Amygdala (tissue), 56 donors: ENCODE results near the gene MUC2.

ENCODE experiments used
- DNase-seq, 56 donors: peaks; one replicate each; lab custom pipeline; 2025; lab: John Stamatoyannopoulos, UW

Gene MUC2

GRCh38 chr11:1116666-1117390 lies 42.2 kb downstream of the MUC2 start:
- DNase-seq: no peak

GRCh38 chr11:1117992-1118391 lies 43.3 kb downstream of the MUC2 start:
- no peak for DNase-seq

- DNase-seq: no peak
These were observed 44.3 kb downstream of the MUC2 start for GRCh38 chr11:1118755-1119603.

- DNase-seq: no peak
These were observed 45.0 kb downstream of the MUC2 start for GRCh38 chr11:1119604-1120146.

DNA sequence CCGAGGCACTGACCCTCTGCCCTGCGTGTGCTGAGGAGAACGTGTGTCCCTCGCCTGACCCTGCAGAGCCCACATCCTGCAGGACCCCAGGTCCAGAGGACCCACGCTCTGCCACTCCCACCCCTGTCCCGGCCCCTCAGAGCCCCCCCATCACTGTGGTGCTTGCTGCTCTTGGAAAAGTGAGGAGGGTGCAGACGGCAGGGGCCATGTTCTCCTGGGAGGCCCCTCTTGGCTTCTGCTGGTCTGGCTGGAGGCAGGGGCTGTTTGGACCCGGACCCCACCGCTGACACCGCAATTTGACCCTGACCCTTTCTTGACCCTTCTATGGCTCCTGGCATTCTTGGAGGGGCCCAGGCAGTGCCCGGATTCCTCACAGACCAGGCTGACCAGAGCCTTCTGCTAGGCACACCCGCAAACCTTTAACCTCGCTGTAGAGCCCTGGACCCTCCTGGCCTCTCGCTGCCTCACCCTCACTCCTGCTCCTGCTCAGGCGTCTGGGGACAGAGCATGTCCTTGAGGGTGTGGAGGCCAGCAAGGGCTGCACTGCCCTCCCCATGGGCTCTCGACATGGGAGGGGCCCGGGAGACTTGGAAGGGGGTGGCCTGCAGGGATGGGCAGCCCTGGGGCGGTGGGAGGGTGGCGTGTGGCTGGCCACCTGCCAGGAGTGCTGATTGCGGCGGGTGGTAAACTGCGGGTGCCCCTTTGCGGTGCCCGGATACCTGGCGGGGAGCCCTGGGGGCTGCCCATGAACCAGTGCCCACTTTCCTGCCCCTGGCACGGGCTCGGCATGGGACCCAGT lies 46.1 kb downstream of the MUC2 start:
- no peak for DNase-seq

DNA sequence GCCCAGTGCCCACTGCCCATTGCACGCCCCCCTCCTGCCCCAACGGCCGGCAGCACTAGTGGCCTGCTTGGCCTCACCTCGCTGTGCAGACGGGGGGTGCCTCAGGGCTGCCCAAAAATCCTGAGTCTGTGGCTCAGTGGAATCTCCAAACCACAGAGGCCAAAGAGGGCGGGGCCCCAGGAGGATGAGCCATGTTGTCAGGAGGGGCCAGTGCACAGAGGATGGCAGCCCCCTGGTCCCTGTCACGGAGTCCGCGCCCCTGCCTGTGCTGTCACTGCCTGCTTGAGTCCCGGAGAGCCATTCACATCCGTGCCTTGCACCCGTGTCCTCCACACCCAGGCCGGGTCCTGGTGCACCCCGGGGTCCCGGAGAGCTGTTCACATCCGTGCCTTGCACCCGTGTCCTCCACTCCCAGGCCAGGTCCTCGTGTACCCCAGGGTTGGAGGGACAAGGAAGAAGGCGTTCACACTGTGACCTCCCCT lies 46.7 kb downstream of the MUC2 start:
- no peak for DNase-seq

DNA sequence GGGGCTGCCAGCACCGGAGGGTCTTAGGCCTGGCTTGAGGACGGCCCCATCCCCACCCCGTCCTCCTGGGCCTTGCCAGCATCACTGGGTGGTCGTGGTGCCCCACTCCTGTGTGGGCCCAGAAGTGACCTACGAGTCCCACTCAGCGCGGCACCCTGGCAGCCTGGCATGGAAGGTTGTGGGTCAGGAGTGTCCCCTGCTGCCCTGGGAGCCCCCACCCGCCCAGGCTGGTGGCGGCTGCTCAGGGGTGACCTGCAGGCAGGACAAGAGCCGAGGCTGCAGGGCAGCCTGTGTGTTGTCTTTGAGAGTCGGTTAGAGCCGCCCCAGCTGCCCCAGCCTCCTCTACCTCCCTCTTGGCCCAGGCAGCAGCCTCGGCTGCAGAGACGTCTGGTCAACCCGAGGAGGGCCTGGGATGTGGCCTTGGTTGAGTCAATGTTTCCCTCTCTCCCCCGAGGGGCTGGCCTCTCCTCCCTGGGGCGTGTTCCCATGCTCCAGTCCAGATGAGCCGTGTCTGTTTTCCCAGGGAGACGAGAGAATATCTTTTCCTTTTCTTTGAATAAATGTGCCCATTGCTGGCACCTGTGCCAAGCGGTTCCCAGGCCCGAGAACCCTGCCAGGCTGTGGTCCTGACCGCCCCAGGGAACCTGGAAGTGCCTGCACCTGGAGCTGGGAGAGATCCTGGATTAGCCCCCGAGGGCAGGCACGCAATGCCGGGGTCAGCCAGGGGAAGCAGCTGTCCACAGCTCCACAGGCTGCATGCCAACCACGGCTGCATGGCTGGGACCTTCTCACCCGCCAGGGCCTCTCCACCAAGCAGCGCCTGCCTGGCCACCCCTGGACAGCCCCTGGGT lies 47.4 kb downstream of the MUC2 start:
- no peak for DNase-seq

DNA sequence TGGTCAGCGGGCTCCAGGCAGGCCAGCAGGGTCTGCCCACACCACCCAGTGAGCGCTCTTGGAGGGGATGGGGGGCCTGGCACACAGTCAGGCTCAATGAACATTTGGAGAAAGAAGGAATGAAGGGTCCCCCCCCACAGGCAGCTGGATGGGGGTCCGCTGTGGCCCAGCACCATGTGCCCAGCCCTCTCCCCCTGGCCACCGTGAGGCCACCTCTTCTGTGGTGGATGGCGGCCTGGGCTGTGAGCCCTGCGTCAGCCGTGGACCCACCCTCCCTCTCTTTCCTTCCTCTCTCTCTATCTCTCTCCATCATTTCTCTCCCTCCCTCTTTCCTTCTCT lies 48.0 kb downstream of the MUC2 start:
- no peak for DNase-seq

DNA sequence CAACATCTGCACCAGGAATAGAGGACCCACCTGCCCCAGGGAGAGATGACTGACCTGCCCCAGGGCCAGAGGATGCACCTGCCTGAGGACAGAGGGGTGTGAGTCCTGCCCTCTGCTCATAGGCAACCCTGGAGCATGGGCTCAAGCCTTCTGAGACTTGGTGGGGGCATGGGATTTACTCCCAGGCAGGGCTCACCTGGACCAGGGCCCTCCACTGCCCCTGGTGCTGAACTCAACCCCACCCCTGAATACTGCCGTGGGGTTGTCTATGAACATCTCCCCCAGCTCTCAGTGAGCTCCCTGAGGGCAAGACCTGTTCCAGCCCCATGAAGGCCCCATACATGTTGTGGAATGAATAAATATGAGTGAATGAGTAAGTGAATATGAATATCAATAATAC lies 49.3 kb downstream of the MUC2 start:
- DNase-seq: no peak
